Activated T-cell treated with anti-CD3 and anti-CD28 coated beads, Interleukin-2, amount 50 U/mL, for 4 hours (primary cell): Measurements from ENCODE around the gene NOTCH4. TPM values are rescaled to one million over a fixed set of nuclear protein-coding genes. Genes with fewer than 3 reads are reported as not detected.
"Not testable (repeated sequence)": the region's sequence is repeated elsewhere in the genome, so short reads cannot be mapped to it uniquely, and the experiment has no call there.

Experiments used
- ATAC-seq, 2 donors: fragments of 200-7000 bp; cut with Tn5 transposase; one replicate each; pipeline ENCODE4 v1.10.0; 2021
- DNase-seq: peaks from one replicate; pipeline ENCODE4 v3.0.0-alpha.2; 2020
- H3K27me3 Mint-ChIP-seq: one replicate; pipeline ENCODE4 v1.8.0; 2021; ENCODE audit warnings: low read depth, mixed read lengths
- H3K36me3 Mint-ChIP-seq: one replicate; pipeline ENCODE4 v1.8.0; 2022; ENCODE audit warnings: mixed read lengths; ENCODE audit not compliant: insufficient read depth
- H3K4me1 Mint-ChIP-seq: one replicate; pipeline ENCODE4 v1.8.0; 2021; ENCODE audit warnings: low read depth, mixed read lengths
- H3K4me3 Mint-ChIP-seq: one replicate; pipeline ENCODE4 v1.8.0; 2021; ENCODE audit warnings: mild to moderate bottlenecking, moderate library complexity, mixed read lengths
- H3K9me3 Mint-ChIP-seq: one replicate; pipeline ENCODE4 v1.8.0; 2021; ENCODE audit warnings: mixed read lengths
- total RNA-seq, 3 donors: library from RNA; stranded (reverse); gene quantifications; one replicate each; pipeline ENCODE4 v1.2.1, GENCODE V29; 2021

The NOTCH4 gene
- total RNA-seq, 3 donors from 2014 or later = 0.40 to 0.58 (median 0.43) TPM

DNA sequence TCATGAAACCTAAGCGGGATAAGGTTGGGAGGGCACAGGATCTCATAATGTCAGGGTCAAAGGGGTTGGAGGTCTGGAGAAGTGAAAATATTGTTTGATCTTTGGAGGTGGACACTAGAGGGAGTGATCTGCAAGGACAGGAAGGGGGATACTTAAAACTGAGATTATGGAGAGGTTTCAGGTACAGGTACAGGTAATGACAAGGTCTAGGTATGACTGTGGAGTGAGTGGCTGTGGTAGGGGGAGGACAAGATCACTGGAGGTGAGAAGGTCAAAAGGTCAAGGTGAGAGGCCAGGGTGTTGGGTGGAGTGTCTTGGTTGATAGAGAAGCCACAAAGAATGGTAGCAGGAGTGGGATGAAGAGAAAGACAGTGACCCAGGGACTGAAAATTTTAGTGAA, 16.8 kb upstream of the NOTCH4 start:
- Mint-ChIP-seq H3K9me3 (no peaks in the 10 kb centered on the region), H3K27me3 (peaks cover 2% of the 10 kb centered on the region), H3K4me3 (no peak overlapping the region), H3K36me3 (no peaks in the 10 kb centered on the region), H3K4me1 (peaks cover 17% of the 10 kb centered on the region)
- no peak for DNase-seq
- no peak for ATAC-seq

DNA sequence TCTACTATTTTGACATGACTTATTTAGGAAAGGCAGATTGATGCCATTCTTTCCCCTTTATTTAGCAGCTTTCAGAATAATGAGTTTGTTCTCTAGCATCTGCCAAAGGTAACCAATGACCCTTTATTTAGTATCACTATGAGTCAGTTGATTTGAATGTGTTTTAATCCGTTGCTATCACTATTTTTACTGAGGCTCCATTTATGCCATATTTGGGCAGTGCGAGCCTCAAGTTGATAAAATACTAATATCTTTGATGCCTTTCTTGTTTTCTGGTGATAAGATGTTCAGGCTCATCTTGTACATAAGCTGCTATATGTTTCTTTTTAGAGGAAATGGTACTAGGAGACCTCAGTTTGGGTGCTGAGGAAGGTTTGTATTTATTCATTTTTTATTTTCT, 15.6 kb upstream of the NOTCH4 start:
- Mint-ChIP-seq H3K9me3 (no peaks in the 10 kb centered on the region), H3K36me3 (no peaks in the 10 kb centered on the region), H3K27me3 (peaks cover 3% of the 10 kb centered on the region), H3K4me1 (peaks cover 9% of the 10 kb centered on the region), H3K4me3 (no peak overlapping the region)
- ATAC-seq (no peak), DNase-seq (no peak)

DNA sequence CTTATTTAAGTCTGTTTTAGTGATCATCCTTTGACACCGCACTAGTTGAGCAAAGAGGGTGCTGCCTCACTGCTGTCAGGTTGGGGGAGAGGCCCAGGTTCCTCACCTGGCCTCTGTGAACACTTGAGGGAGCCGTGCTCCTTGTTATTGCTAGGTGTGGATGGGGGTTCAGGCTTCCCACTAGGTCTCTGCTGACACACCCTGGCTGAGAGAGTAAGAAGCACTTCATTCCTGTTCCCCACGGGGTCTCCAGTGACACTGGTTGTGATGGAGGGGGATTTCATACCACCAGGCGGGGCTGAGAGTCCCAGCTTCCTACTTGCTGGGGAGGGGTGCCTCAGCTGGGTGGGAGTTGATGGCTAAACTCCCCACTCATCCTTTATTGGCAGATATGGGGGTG, 11.1 kb upstream of the NOTCH4 start:
- no peaks in the 10 kb centered on the region for H3K36me3 Mint-ChIP-seq
- no peak for ATAC-seq
- H3K4me3 Mint-ChIP-seq = no peak overlapping the region
- peaks cover 3% of the 10 kb centered on the region for H3K27me3 Mint-ChIP-seq
- H3K4me1 Mint-ChIP-seq = no peaks in the 10 kb centered on the region
- H3K9me3 Mint-ChIP-seq = no peaks in the 10 kb centered on the region
- DNase-seq = no peak

DNA sequence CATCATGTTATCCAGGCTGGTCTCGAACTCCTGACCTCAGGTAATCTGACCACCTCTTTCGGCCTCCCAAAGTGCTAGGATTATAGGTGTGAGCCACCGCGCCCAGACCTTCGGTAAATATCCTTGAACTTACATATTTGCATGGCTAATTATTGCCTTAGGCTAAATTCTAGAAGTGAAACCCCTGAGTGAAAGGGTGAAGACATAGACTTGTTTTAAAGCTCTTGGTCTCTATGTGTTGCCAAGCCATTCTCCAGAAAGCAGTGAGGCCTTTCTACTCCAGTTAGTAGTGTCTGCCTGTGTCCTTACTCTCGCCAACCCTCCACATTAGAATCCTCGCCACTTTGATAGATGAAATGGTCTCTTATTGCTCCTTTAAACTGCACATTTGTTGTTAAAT, 2.6 kb upstream of the NOTCH4 start:
- no peak for ATAC-seq
- Mint-ChIP-seq H3K4me3 (no peak overlapping the region), H3K9me3 (no peaks in the 10 kb centered on the region), H3K27me3 (no peaks in the 10 kb centered on the region), H3K4me1 (peaks cover 11% of the 10 kb centered on the region), H3K36me3 (no peaks in the 10 kb centered on the region)
- no peak for DNase-seq

DNA sequence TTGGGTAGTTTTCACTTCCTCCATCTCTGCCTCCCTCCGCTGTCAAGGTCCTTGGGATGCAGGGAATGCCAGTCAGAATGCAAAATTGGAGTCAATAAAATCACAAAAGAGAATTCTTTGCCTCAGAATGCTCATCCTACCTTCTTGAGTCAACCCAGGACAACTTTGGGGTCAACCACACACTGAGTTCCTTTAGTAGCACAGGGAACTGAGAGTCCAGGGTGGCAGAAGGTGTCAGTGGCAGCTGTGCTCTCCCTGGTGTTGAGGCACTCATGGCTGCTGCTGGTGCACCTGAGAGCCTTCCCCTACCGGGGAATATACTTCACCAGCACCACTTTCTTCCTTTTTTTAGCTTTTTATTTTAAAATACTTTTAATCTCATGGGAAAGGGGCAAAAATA, 829 bp upstream of the NOTCH4 start:
- Mint-ChIP-seq H3K36me3 (no peaks in the 10 kb centered on the region), H3K9me3 (no peaks in the 10 kb centered on the region), H3K27me3 (peaks cover under 1% of the 10 kb centered on the region), H3K4me3 (no peak overlapping the region), H3K4me1 (peaks cover 11% of the 10 kb centered on the region)
- DNase-seq = no peak
- ATAC-seq = no peak

DNA sequence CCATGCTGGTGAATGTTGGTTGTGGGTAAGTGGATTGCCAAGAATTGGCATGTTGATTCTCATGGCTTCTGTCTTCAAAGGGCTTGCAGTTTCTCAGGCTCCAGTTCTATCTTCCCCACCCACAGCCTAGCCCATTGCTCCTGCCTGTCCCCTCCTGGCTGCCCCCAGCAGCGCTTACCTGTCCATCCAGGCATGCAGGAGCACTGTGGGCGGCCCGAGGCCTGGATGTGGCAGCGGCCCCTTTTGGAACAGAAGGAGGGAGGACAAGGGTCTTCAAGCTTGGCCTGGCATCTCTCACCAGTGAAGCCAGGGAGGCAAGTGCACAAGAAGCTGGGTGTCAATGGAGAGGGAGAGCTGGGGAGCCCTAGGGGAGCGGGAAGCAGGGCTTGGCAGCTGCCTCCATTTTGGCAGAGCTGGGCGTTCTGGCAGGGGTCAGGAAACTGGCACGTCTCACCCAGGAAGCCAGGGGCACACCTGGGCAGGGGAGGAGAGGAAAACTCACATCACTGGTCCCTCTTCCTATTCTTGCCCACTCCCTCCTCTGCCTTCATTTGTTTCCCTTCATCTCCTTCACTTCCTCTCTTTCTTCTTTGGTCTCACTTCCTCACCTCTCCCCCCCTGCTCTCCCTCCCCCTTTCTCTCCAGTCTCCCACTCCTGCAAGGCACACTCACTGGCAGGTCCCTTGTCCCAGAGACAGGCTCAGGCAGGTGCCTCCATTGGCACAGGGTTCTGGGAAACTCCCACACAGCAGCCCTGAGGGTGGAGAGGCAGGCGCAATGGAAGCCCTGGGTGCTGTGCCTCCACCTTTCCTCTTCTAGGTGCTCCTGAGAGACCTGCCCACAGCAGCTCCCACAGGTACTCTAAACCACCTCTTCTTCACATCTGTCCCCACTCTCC, 1.3 kb downstream of the NOTCH4 start:
- H3K4me3 Mint-ChIP-seq = no peak overlapping the region
- no peaks in the 10 kb centered on the region for H3K9me3 Mint-ChIP-seq
- peaks cover 11% of the 10 kb centered on the region for H3K4me1 Mint-ChIP-seq
- no peak for DNase-seq
- H3K36me3 Mint-ChIP-seq = no peaks in the 10 kb centered on the region
- no peak for ATAC-seq
- peaks cover 3% of the 10 kb centered on the region for H3K27me3 Mint-ChIP-seq

DNA sequence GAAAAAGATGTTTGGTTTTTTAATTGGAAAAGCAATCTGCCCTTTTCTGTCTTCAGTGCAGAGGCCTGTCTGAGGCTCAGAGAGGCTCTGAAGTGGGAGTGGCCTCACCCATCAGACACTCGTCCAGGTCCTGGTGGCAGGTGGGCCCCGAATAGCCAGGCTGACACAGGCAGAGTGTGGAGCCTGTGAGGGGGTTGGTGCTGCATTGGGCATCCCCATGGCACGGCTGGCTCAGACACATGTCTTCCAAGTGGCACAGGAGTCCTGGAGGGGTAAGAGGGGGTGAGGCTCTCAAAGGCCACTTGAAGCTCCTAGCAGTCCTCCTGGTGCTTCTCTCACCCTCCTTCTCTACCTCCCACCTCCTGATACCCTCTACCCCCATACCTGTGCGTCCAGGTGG, 3.8 kb downstream of the NOTCH4 start:
- Mint-ChIP-seq H3K27me3 (peaks cover 3% of the 10 kb centered on the region), H3K4me3 (no peak overlapping the region), H3K36me3 (no peaks in the 10 kb centered on the region), H3K9me3 (no peaks in the 10 kb centered on the region), H3K4me1 (peaks cover 8% of the 10 kb centered on the region)
- ATAC-seq (no peak), DNase-seq (no peak)

DNA sequence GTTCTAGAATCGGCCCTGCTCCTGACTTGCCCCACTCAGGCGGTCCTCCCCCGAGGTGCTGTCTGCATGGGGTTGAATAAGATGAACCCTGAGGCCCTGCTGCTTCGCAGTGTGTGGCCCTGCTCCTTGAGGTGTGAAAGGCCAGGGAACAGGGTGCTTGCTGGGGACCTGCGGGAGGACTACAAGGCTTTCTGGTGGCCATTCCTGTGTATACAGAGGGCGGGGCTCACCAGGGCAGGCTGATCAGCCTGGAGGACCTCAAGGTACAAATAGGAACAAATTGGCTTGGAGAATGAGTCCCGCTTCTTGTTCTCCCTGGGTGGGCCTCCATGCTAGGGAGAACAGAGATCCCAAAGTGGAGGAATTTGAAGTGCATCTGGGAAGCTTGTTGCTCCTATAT, 5.7 kb downstream of the NOTCH4 start:
- H3K36me3 Mint-ChIP-seq = no peaks in the 10 kb centered on the region
- DNase-seq (no peak), ATAC-seq (no peak)
- H3K27me3 Mint-ChIP-seq = peaks cover 3% of the 10 kb centered on the region
- H3K9me3 Mint-ChIP-seq = no peaks in the 10 kb centered on the region
- no peak overlapping the region for H3K4me3 Mint-ChIP-seq
- H3K4me1 Mint-ChIP-seq = peaks cover 7% of the 10 kb centered on the region

DNA sequence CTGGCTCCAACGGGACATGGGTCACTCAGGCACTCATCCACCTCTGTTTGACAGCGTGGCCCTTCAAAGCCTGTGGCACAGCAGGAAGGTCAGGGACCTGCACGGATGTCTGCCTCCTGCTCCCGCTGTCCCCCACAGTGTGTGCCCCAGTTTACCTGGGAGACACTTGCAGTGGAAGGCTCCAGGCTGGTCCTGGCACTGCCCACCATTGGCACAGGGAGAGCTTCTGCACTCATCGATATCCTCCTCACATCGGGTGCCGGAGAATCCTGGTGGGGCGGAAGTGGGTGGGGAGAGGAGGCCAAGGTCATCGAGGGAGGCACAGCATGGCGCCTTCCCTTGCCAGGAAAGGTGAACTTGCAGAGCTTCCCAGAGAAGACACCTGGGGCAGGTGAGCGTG, 6.9 kb downstream of the NOTCH4 start:
- no peak for ATAC-seq
- Mint-ChIP-seq H3K4me3 (no peak overlapping the region), H3K4me1 (no peaks in the 10 kb centered on the region), H3K27me3 (peaks cover 3% of the 10 kb centered on the region), H3K9me3 (no peaks in the 10 kb centered on the region), H3K36me3 (no peaks in the 10 kb centered on the region)
- no peak for DNase-seq

DNA sequence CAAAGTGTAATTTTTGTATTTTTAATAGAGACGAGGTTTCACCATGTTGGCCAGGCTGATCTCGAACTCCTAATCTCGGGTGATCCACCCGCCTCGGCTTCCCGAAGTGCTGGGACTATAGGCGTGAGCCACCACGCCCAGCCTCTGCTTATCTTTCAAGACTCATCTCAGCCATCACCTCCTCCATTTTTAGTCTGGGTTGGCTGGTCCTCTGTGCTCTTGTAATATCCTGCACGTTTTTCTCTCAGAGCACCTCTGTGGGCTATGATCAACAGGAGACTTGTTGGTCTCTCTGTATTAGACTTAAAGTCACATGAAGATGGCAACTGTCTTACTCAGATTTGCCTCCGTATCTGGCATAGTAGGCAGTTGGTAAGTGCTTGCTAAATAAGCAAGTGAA, 7.6 kb downstream of the NOTCH4 start:
- no peaks in the 10 kb centered on the region for H3K9me3 Mint-ChIP-seq
- ATAC-seq (no peak), DNase-seq (no peak)
- no peaks in the 10 kb centered on the region for H3K36me3 Mint-ChIP-seq
- no peak overlapping the region for H3K4me3 Mint-ChIP-seq
- H3K27me3 Mint-ChIP-seq = peaks cover 3% of the 10 kb centered on the region
- H3K4me1 Mint-ChIP-seq = no peaks in the 10 kb centered on the region

DNA sequence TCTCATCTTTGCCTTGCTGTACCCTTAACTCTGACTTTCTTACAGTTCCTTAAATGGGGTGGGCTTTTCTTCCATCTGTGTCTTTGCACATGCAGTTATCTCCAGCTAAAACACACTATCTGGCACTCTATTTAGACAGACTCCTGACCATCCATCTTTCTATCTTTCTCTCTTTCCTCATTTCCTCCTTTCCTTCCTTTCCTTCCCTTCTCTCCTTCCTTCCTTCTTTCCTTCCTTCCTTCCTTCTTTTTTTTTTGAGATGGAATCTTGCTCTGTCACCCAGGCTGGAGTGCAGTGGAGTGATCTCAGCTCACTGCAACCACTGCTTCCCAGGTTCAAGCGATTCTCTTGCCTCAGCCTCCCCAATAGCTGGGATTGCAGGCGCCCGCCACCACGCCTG, 8.2 kb downstream of the NOTCH4 start:
- H3K36me3 Mint-ChIP-seq = no peaks in the 10 kb centered on the region
- H3K4me3 Mint-ChIP-seq = no peak overlapping the region
- DNase-seq (no peak), ATAC-seq (no peak)
- H3K9me3 Mint-ChIP-seq = no peaks in the 10 kb centered on the region
- H3K4me1 Mint-ChIP-seq = no peaks in the 10 kb centered on the region
- H3K27me3 Mint-ChIP-seq = peaks cover 3% of the 10 kb centered on the region

DNA sequence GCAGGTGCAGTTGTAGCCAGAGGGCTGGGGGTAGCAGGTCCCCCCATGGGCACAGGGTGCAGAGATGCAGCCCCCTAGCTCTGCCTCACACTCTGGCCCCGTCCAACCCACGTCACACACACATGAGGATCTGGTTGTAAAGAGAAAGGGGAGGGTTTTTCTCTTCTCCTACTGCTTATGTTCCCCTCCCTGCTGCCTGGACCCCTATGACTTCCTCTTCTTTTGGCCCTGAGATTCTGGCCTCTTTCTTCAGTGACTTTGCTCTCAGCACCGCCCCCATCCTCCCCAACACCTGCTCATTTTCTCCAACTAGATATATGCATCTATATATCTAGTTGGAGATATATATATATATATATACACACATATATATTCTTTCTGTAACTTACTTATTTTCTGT, 9.7 kb downstream of the NOTCH4 start:
- no peaks in the 10 kb centered on the region for H3K27me3 Mint-ChIP-seq
- H3K4me1 Mint-ChIP-seq = no peaks in the 10 kb centered on the region
- DNase-seq (no peak), ATAC-seq (no peak)
- H3K9me3 Mint-ChIP-seq = no peaks in the 10 kb centered on the region
- H3K36me3 Mint-ChIP-seq = no peaks in the 10 kb centered on the region
- H3K4me3 Mint-ChIP-seq = no peak overlapping the region

DNA sequence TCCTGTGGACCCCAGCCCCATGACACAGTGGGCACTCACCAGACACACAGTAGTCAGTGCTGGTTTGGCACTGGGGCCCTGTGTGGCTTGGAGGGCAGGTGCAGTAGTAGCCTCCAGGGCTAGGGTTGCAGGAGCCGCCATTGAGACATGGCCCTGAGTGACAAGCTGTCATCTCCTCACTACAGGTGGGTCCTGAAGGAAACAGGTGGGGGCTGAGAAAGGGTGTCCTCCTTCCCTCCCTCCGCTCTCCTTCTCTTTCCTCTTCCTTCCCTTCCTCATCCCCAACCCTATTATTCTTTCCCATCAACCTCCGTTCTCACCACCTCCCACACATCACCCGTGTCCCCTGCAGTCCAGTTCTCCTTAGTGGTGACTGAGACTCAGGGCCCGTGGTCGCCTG, 10.2 kb downstream of the NOTCH4 start:
- Mint-ChIP-seq H3K27me3 (no peaks in the 10 kb centered on the region), H3K4me3 (no peak overlapping the region), H3K9me3 (no peaks in the 10 kb centered on the region), H3K36me3 (no peaks in the 10 kb centered on the region), H3K4me1 (no peaks in the 10 kb centered on the region)
- DNase-seq (no peak), ATAC-seq (no peak)

DNA sequence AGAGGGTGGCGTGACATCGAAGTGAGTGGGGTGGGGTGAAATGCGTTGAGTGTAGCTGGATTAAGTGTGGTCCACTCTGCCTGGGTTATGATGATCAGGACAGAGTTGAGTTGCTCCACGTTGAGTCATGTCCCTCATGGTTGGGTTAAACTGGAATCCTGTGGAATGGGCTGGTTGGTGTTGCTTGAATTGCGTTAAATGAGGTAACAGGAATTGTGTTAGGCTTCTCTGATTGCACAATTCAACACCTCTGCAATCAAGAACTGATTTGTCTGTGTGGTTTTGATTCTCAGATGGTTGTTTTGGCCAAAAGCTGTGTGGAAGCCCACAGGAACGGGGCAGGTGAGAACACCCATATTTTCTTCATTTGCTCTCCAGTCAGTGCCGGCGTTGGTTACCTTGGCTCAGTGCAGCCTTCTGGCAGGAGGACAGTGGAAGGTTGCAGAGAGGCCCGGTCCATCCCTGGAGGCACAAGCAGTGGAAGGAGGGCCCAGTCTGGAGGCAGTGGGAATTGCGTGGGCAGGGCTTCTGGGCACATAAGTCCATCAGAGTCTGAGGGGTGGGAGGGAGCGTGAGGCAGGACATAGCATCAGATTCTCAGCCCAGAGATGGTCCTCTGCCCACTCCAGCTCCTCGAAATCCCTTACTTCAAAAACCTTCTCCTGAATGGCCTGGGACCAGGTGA, 11.6 kb downstream of the NOTCH4 start:
- DNase-seq (no peak), ATAC-seq (no peak)
- no peaks in the 10 kb centered on the region for H3K9me3 Mint-ChIP-seq
- H3K27me3 Mint-ChIP-seq = no peaks in the 10 kb centered on the region
- no peaks in the 10 kb centered on the region for H3K4me1 Mint-ChIP-seq
- no peak overlapping the region for H3K4me3 Mint-ChIP-seq
- H3K36me3 Mint-ChIP-seq = no peaks in the 10 kb centered on the region

DNA sequence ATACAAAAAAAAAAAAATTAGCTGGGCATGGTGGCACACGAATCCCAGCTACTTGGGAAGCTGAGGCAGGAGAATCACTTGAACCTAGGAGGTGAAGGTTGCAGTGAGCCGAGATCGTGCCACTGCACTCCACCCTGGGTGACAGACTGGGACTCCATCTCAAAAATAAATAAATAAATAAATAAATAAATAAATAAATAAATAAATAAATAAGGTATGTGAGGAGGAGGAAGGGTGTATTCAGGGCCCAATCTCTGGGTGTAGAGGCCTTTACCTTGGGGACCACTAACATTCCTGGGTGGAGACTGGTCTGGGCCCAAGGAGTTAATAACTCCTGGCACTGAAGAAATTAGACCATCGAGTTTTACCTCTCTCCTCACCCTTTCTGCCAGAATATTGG, 12.4 kb downstream of the NOTCH4 start:
- not testable (repeated sequence) for DNase-seq, H3K9me3 Mint-ChIP-seq, H3K27me3 Mint-ChIP-seq, H3K4me3 Mint-ChIP-seq, H3K4me1 Mint-ChIP-seq, H3K36me3 Mint-ChIP-seq, ATAC-seq
